Astrocyte (in vitro differentiated cells and primary cell): ENCODE measurements around the gene TNKS1BP1. TPM values are rescaled to one million over a fixed set of nuclear protein-coding genes. Genes with fewer than 3 reads are reported as not detected.

ENCODE experiments used
- DNase-seq: peaks from one replicate; pipeline ENCODE4 v3.0.0-alpha.2; 2010; ENCODE audit warnings: low read depth
- FAIRE-seq: peaks from 2 replicates; lab custom pipeline; 2011; peaks lifted over from hg19 to GRCh38; lab: Jason Lieb, UNC
- H2AFZ ChIP-seq: 2 replicates; pipeline ENCODE4 v1.6.0; 2012; ENCODE audit warnings: low read depth, low read length, inconsistent platforms
- H3K27ac ChIP-seq: 2 replicates; pipeline ENCODE4 v1.5.1; 2011; ENCODE audit warnings: low read depth, low read length, inconsistent platforms
- H3K27me3 ChIP-seq: 2 replicates; pipeline ENCODE4 v1.6.0; 2011; ENCODE audit warnings: low read length, inconsistent platforms; ENCODE audit not compliant: insufficient read depth
- H3K36me3 ChIP-seq: 2 replicates; pipeline ENCODE4 v1.5.1; 2011; ENCODE audit warnings: low read length, inconsistent platforms; ENCODE audit not compliant: insufficient read depth
- H3K4me1 ChIP-seq: 2 replicates; pipeline ENCODE4 v1.5.1; 2011; ENCODE audit warnings: low read length, inconsistent platforms; ENCODE audit not compliant: insufficient read depth
- H3K4me2 ChIP-seq: 2 replicates; pipeline ENCODE4 v1.6.0; 2012; ENCODE audit warnings: low read length, inconsistent platforms
- H3K4me3 ChIP-seq: 2 replicates; pipeline ENCODE4 v1.5.1; 2011; ENCODE audit warnings: low read depth, mild to moderate bottlenecking, low read length, inconsistent platforms; ENCODE audit not compliant: insufficient read depth
- H3K79me2 ChIP-seq: 2 replicates; pipeline ENCODE4 v1.6.0; 2012; ENCODE audit warnings: mild to moderate bottlenecking, low read length, inconsistent platforms; ENCODE audit not compliant: insufficient read depth
- H3K9ac ChIP-seq: 2 replicates; pipeline ENCODE4 v1.6.0; 2012; ENCODE audit warnings: mild to moderate bottlenecking, low read length, inconsistent platforms
- H3K9me3 ChIP-seq: 2 replicates; pipeline ENCODE4 v1.5.1; 2012; ENCODE audit warnings: low read depth, mild to moderate bottlenecking, low read length, inconsistent platforms; ENCODE audit not compliant: insufficient read depth
- H4K20me1 ChIP-seq: 2 replicates; pipeline ENCODE4 v1.6.0; 2012; ENCODE audit warnings: low read length, inconsistent platforms; ENCODE audit not compliant: insufficient read depth
- H3K27ac Mint-ChIP-seq: one replicate; pipeline ENCODE4 v1.8.0; 2021; ENCODE audit warnings: mild to moderate bottlenecking, mixed read lengths; ENCODE audit not compliant: unreplicated experiment
- H3K27me3 Mint-ChIP-seq: one replicate; pipeline ENCODE4 v1.8.0; 2021; ENCODE audit warnings: low read depth, mixed read lengths; ENCODE audit not compliant: unreplicated experiment
- H3K36me3 Mint-ChIP-seq: one replicate; pipeline ENCODE4 v1.8.0; 2021; ENCODE audit warnings: low read depth, mixed read lengths; ENCODE audit not compliant: unreplicated experiment
- H3K4me1 Mint-ChIP-seq: one replicate; pipeline ENCODE4 v1.8.0; 2021; ENCODE audit warnings: low read depth, mixed read lengths; ENCODE audit not compliant: unreplicated experiment
- H3K4me3 Mint-ChIP-seq: one replicate; pipeline ENCODE4 v1.8.0; 2021; ENCODE audit warnings: mild to moderate bottlenecking, moderate library complexity, mixed read lengths; ENCODE audit not compliant: unreplicated experiment
- H3K9me3 Mint-ChIP-seq: one replicate; pipeline ENCODE4 v1.8.0; 2021; ENCODE audit warnings: mild to moderate bottlenecking, mixed read lengths; ENCODE audit not compliant: unreplicated experiment
- EZH2 ChIP-seq: IDR thresholded peaks from 2 replicates; pipeline ENCODE4 v1.6.1; 2012; ENCODE audit warnings: mild to moderate bottlenecking, low read length, inconsistent platforms; ENCODE audit not compliant: insufficient read depth
- total RNA-seq: library from RNA; stranded (reverse); gene quantifications from 2 replicates; pipeline ENCODE4 v1.2.1, GENCODE V29; 2021
- TF ChIP-seq, protein P1 (sequence below): IDR thresholded peaks from 2 replicates; pipeline ENCODE4 v1.5.1; 2011; ENCODE audit warnings: low read depth, mild to moderate bottlenecking, inconsistent platforms, low read length, moderate library complexity; ENCODE audit not compliant: insufficient read depth

Gene TNKS1BP1
- total RNA-seq, 1 donor from 2014 or later, result 149 TPM

DNA sequence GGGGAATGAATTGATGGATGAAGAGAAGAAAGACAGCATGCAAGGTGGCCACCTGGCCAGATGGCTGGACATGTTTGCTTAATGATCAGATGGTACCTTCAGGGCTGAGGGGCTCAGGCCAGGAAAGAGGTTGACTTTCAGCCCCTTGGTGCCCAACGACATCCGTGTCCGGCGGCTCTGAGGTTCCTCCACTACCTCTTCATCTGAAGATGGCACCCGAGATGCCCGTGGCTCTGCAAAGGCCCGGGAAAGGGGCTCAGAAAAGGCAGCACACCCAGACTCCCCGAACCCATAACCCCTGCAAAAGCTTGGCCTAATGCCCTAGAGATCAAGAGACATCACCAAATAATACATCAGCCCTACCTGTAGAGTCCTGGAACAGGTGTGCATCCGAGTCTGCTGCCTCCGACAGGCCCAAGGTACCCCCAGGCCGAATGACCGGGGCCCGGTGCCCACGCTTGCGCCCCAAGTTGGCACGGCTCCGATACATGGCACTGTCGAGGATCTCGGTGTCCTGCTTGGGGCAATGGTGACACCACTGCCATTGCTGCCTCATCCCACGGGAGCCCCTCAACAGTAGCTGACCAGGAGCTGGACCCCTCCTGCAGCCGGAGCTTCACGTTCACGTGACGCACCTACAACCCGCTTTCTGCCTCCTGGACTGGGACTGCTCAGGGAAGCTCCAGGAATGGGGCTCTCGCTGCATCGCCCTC is 22.9 kb downstream of the TNKS1BP1 start:
- H3K4me1 ChIP-seq, result peaks cover 21% of the 10 kb centered on the region
- no peak overlapping the region for H2AFZ ChIP-seq
- peaks cover 49% of the 10 kb centered on the region for H4K20me1 ChIP-seq
- Mint-ChIP-seq H3K27ac (peak overlapping the region; percentile 27), H3K4me1 (peaks cover 20% of the 10 kb centered on the region), H3K4me3 (no peak overlapping the region), H3K27me3 (no peaks in the 10 kb centered on the region), H3K36me3 (peaks cover 41% of the 10 kb centered on the region), H3K9me3 (peaks cover 6% of the 10 kb centered on the region)
- peaks cover 36% of the 10 kb centered on the region for H3K36me3 ChIP-seq
- no peak overlapping the region for H3K4me3 ChIP-seq
- FAIRE-seq, result no peak
- peaks cover 42% of the 10 kb centered on the region for H3K79me2 ChIP-seq
- H3K9ac ChIP-seq, result no peak overlapping the region
- DNase-seq, result no peak
- no peak overlapping the region for H3K27ac ChIP-seq
- H3K9me3 ChIP-seq, result peaks cover 7% of the 10 kb centered on the region
- no peak overlapping the region for H3K4me2 ChIP-seq
- TF ChIP-seq, protein P1, sequence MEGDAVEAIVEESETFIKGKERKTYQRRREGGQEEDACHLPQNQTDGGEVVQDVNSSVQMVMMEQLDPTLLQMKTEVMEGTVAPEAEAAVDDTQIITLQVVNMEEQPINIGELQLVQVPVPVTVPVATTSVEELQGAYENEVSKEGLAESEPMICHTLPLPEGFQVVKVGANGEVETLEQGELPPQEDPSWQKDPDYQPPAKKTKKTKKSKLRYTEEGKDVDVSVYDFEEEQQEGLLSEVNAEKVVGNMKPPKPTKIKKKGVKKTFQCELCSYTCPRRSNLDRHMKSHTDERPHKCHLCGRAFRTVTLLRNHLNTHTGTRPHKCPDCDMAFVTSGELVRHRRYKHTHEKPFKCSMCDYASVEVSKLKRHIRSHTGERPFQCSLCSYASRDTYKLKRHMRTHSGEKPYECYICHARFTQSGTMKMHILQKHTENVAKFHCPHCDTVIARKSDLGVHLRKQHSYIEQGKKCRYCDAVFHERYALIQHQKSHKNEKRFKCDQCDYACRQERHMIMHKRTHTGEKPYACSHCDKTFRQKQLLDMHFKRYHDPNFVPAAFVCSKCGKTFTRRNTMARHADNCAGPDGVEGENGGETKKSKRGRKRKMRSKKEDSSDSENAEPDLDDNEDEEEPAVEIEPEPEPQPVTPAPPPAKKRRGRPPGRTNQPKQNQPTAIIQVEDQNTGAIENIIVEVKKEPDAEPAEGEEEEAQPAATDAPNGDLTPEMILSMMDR, result no peak
- TF ChIP-seq EZH2, result no peak
- H3K27me3 ChIP-seq, result no peaks in the 10 kb centered on the region

DNA sequence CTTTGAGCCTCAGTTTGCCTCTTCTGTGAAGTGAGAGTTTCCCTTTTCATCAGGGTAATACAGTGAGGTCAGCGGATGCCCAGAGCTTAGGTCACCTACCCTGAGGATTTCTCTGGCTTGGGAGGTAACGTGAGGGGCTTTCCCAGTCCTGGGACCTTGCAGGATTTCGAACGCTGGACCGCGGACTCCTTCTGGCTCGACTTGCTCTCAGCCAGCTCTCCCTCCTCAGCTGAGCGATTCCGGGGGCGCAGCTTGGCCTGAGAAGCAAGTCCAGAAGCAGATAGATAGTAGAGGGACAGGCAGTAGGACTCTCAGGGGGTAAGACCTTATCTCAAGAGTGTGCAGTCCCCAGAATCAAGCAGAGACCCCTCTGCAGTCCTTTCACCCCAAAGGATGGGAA is 24.0 kb downstream of the TNKS1BP1 start:
- Histone ChIP-seq H3K4me3 (no peak overlapping the region), H3K27me3 (no peaks in the 10 kb centered on the region), H3K9me3 (peaks cover 7% of the 10 kb centered on the region), H3K36me3 (peaks cover 39% of the 10 kb centered on the region), H4K20me1 (peaks cover 41% of the 10 kb centered on the region), H3K9ac (no peak overlapping the region), H3K4me1 (peaks cover 15% of the 10 kb centered on the region), H3K27ac (no peak overlapping the region), H3K79me2 (peaks cover 32% of the 10 kb centered on the region), H2AFZ (no peak overlapping the region), H3K4me2 (no peak overlapping the region)
- DNase-seq (no peak), FAIRE-seq (no peak)
- no peak for TF ChIP-seq EZH2
- TF ChIP-seq, protein P1, result no peak
- H3K36me3 Mint-ChIP-seq, result peaks cover 45% of the 10 kb centered on the region
- no peaks in the 10 kb centered on the region for H3K27me3 Mint-ChIP-seq
- H3K27ac Mint-ChIP-seq, result no peak overlapping the region
- H3K4me1 Mint-ChIP-seq, result peaks cover 15% of the 10 kb centered on the region
- no peak overlapping the region for H3K4me3 Mint-ChIP-seq
- H3K9me3 Mint-ChIP-seq, result peaks cover 6% of the 10 kb centered on the region

DNA sequence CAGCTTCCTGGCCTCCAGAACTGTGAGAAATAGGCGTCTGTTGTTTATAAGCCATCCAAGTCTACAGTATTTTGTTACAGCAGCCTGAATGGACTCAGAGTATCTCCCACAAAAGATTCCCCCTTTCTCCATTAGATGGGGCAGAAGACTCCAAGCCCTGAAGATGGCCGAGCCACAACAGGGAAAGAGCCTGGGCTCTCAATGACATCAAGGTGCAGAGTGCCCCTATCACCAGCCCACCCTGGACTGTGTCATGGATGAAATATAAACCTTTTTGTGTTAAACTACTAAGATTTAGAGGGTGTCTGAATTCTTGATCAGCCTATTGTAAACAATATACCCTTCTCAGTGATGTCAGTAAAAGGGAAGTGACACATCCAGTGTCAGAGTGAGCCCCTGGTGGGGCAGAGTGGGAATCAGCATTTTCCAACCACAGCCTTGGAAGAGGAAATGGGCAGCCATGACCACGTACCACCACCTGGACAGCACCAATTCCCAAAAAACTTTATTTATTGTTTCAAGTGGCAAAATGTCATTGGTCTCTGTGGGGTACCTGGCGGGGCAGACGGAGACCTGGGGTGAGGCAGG is 25.5 kb downstream of the TNKS1BP1 start:
- TF ChIP-seq, protein P1, result no peak
- TF ChIP-seq EZH2, result no peak
- peaks cover 6% of the 10 kb centered on the region for H3K9me3 Mint-ChIP-seq
- no peak overlapping the region for H3K4me3 Mint-ChIP-seq
- no peak overlapping the region for H3K27ac Mint-ChIP-seq
- Histone ChIP-seq H3K4me3 (no peak overlapping the region), H3K4me1 (peaks cover 12% of the 10 kb centered on the region), H3K36me3 (peaks cover 39% of the 10 kb centered on the region), H3K79me2 (peaks cover 17% of the 10 kb centered on the region), H3K9me3 (peaks cover 7% of the 10 kb centered on the region), H3K27me3 (no peaks in the 10 kb centered on the region), H3K9ac (no peak overlapping the region), H2AFZ (no peak overlapping the region), H3K4me2 (no peak overlapping the region), H3K27ac (no peak overlapping the region), H4K20me1 (peaks cover 27% of the 10 kb centered on the region)
- peaks cover 17% of the 10 kb centered on the region for H3K4me1 Mint-ChIP-seq
- peaks cover 46% of the 10 kb centered on the region for H3K36me3 Mint-ChIP-seq
- FAIRE-seq (no peak), DNase-seq (no peak)
- H3K27me3 Mint-ChIP-seq, result no peaks in the 10 kb centered on the region
